Tibial artery (tissue), 4 donors: ENCODE measurements around the gene EFCAB6.

Source experiments
- DNase-seq, 2 donors: peaks; one replicate each; pipeline ENCODE4 v3.0.0-alpha.2; 2019
- H3K27ac ChIP-seq, 2 donors: fragments of 200-600 bp; sonication (generic) in 1 of 2; 1 replicate in 1 of 2; 2 replicates in 1 of 2; pipeline ENCODE4 v1.5.1; 2018 to 2019; ENCODE audit warnings: mild to moderate bottlenecking in 1 of 2
- H3K27me3 ChIP-seq, 2 donors: fragments of 200-600 bp; sonication (generic) in 1 of 2; one replicate each; pipeline versions ENCODE4 v1.5.1 to v1.6.0; 2016 to 2019
- H3K36me3 ChIP-seq, 3 donors: fragments of 200-600 bp; sonication (generic) in 2 of 3; one replicate each; pipeline ENCODE4 v1.5.1; 2016 to 2019; ENCODE audit warnings: mild to moderate bottlenecking in 2 of 3
- H3K4me1 ChIP-seq, 4 donors: fragments of 200-600 bp; sonication (generic) in 2 of 4; 1 replicate in 3 of 4; 2 replicates in 1 of 4; pipeline ENCODE4 v1.5.1; 2016 to 2019
- H3K4me3 ChIP-seq, 2 donors: fragments of 200-600 bp; sonication (generic) in 1 of 2; 1 replicate in 1 of 2; 2 replicates in 1 of 2; pipeline ENCODE4 v1.5.1; 2018 to 2019; ENCODE audit warnings: mild to moderate bottlenecking in 2 of 2
- H3K9me3 ChIP-seq, 3 donors: fragments of 200-600 bp; sonication (generic) in 1 of 3; one replicate each; pipeline ENCODE4 v1.5.1; 2016 to 2019
- intact Hi-C: fragments of 100-400 bp; cut with DNase I; formaldehyde crosslinking; loops from one replicate; pipeline ENCODE4 v1.15.0; 2023; ENCODE audit warnings: low total_unique reads
- TF ChIP-seq, protein P1 (sequence below), 2 experiments: fragments of 200-600 bp in 1 of 2; fragments of 450-650 bp in 1 of 2; IDR thresholded peaks; one replicate each; pipeline ENCODE4 v1.5.1; 2017 to 2019; ENCODE audit warnings: antibody characterized with exemption in 2 of 2, mild to moderate bottlenecking in 1 of 2, moderate library complexity in 1 of 2

Gene EFCAB6

GRCh38 chr22:43840431-43840830 is 28.3 kb upstream of the EFCAB6 start:
- H3K36me3 ChIP-seq, result no peaks in the 10 kb centered on the region
- intact Hi-C loops, result no loop called here
- DNase-seq, result no peak
- no peaks in the 10 kb centered on the region for H3K9me3 ChIP-seq
- H3K27me3 ChIP-seq, result peaks cover 0 to 29% of the 10 kb centered on the region in 2 donors
- H3K27ac ChIP-seq, result no peak overlapping the region
- H3K4me1 ChIP-seq, result no peaks in the 10 kb centered on the region
- TF ChIP-seq, protein P1, sequence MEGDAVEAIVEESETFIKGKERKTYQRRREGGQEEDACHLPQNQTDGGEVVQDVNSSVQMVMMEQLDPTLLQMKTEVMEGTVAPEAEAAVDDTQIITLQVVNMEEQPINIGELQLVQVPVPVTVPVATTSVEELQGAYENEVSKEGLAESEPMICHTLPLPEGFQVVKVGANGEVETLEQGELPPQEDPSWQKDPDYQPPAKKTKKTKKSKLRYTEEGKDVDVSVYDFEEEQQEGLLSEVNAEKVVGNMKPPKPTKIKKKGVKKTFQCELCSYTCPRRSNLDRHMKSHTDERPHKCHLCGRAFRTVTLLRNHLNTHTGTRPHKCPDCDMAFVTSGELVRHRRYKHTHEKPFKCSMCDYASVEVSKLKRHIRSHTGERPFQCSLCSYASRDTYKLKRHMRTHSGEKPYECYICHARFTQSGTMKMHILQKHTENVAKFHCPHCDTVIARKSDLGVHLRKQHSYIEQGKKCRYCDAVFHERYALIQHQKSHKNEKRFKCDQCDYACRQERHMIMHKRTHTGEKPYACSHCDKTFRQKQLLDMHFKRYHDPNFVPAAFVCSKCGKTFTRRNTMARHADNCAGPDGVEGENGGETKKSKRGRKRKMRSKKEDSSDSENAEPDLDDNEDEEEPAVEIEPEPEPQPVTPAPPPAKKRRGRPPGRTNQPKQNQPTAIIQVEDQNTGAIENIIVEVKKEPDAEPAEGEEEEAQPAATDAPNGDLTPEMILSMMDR (IDR thresholded peaks at IDR 0.05), result no peak
- H3K4me3 ChIP-seq, result no peak overlapping the region

DNA sequence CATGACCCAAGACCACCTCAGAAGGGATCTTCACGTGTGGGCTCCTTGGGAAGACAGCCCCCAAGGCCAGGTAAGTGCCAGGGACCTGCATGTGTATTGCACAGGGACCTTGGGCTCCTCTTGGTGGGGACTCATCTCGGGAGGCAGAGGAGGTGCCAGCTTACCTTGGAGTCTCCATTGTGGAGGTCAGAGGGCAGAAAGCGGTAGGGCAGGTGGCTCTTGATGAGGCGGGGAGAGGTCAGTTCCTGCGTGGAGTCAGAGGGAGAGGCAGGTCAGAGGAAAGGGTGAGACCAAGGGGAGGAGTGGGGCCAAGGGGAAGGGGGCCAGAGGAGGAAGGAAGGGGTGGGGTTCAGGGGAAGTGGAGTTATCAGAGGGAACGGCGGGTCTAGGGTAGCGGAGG is 27.7 kb upstream of the EFCAB6 start:
- Histone ChIP-seq H3K4me3 (no peak overlapping the region), H3K9me3 (no peaks in the 10 kb centered on the region), H3K27ac (no peak overlapping the region), H3K36me3 (no peaks in the 10 kb centered on the region), H3K4me1 (no peaks in the 10 kb centered on the region), H3K27me3 (peaks cover 0 to 29% of the 10 kb centered on the region in 2 donors)
- TF ChIP-seq, protein P1 (IDR thresholded peaks at IDR 0.05), result no peak
- DNase-seq, result no peak
- intact Hi-C loops, result no loop called here

DNA sequence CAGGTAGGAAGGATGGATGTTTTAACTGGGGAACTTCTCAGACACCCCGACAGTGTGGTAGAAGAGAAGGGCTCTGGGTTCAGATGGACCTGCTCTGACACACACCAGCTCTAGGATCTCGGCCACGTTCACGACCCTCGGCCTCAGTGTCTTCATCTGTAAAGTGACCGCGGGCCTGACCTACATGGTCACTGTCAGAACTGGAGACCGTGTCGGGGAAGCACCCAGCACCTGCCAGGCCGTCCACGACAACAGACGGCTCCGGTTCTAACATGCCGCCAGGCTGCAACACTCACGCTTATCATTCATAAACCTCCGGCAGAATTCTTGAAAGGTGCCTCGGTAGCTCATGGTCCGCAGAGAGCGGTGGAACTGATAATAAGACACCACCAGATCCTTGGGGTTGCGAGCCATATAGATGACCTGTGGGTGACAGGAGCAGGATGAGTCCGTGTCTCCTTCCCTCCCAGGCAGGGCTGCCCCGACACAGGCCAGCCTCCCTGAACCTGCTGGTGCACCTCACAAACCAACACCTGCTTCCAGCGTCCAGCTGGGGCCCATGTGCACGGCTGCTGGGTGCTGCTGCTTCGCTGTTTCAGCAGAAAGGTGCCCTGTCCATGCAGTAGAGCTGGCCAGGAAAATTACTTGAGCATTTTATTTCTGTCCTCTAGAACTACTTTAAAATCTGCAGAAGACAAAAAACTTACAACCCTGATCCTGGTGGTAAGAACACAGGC is 26.6 kb upstream of the EFCAB6 start:
- H3K9me3 ChIP-seq, result no peaks in the 10 kb centered on the region
- H3K4me1 ChIP-seq, result no peaks in the 10 kb centered on the region
- peaks cover 0 to 32% of the 10 kb centered on the region in 2 donors for H3K27me3 ChIP-seq
- intact Hi-C loops, result no loop called here
- H3K4me3 ChIP-seq, result no peak overlapping the region
- no peaks in the 10 kb centered on the region for H3K36me3 ChIP-seq
- H3K27ac ChIP-seq, result no peak overlapping the region
- DNase-seq, result no peak
- TF ChIP-seq, protein P1 (IDR thresholded peaks at IDR 0.05), result no peak

DNA sequence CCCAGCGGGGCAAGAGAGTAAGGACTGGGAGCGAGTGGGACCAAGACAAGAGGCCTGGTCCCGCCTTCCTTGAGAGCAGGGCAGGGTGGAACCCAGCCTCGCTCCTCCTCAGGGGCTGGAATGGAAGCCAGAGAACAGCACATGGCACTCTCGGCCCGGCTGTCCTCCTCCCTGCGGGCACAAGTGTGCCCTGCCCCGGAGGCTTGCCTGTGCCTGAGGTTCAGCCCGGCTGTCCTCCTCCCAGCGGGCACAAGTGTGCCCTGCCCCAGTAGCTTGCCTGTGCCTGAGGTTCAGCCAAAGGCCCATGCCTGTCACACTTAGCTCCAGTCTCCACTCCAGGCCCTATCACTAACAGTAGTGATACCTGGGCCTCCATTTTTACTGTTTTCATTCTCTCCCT is 26.1 kb upstream of the EFCAB6 start:
- H3K27ac ChIP-seq, result no peak overlapping the region
- no peak overlapping the region for H3K4me3 ChIP-seq
- TF ChIP-seq, protein P1 (IDR thresholded peaks at IDR 0.05), result no peak
- intact Hi-C loops, result no loop called here
- H3K36me3 ChIP-seq, result no peaks in the 10 kb centered on the region
- no peaks in the 10 kb centered on the region for H3K9me3 ChIP-seq
- peaks cover 0 to 38% of the 10 kb centered on the region in 2 donors for H3K27me3 ChIP-seq
- H3K4me1 ChIP-seq, result no peaks in the 10 kb centered on the region
- DNase-seq, result no peak

- peaks cover 0 to 43% of the 10 kb centered on the region in 2 donors for H3K27me3 ChIP-seq
- DNase-seq, result no peak
These were observed 25.6 kb upstream of the EFCAB6 start for GRCh38 chr22:43837666-43838065.

More at GRCh38 chr22:43837666-43838065, 25.6 kb upstream of the EFCAB6 start:
- Histone ChIP-seq H3K27ac (no peak overlapping the region), H3K4me3 (no peak overlapping the region), H3K36me3 (no peaks in the 10 kb centered on the region), H3K9me3 (no peaks in the 10 kb centered on the region), H3K4me1 (no peaks in the 10 kb centered on the region)
- TF ChIP-seq, protein P1 (IDR thresholded peaks at IDR 0.05), result no peak
- intact Hi-C loops, result no loop called here
